K562 (cell line): ENCODE measurements around the gene SLC7A4. TPM values are rescaled to one million over a fixed set of nuclear protein-coding genes. Genes with fewer than 3 reads are reported as not detected.

Source experiments
- ATAC-seq: fragments of 200-7000 bp; cut with Tn5 transposase; 3 replicates; pipeline ENCODE4 v1.9.1; 2020; ENCODE audit warnings: moderate library complexity
- BruUV-seq: library from RNA; stranded (reverse); fragments of 400-500 nt; replicated peaks from 2 replicates; lab custom pipeline; 2021; lab: Mats Ljungman, UMichigan
- CTCF ChIA-PET: fragments of 300-600 bp; formaldehyde crosslinking; extraction: SDS; loops from one replicate; lab custom pipeline; 2021; ENCODE audit warnings: low intra/inter-chr PET ratio; lab: Yijun Ruan, JAX
- POLR2A ChIA-PET: fragments of 300-600, 350-650 bp; sonication (Branson Sonifier 250); formaldehyde crosslinking; extraction: SDS; loops from one replicate; lab custom pipeline; 2021; ENCODE audit warnings: antibody characterized with exemption, inconsistent platforms; lab: Yijun Ruan, JAX
- DNase-seq, 4 experiments: peaks; one replicate each; pipeline versions ENCODE4 v3.0.0 to v3.0.0-alpha.2; 2011 to 2018; ENCODE audit warnings: low spot score in 3 of 4, mixed read lengths in 3 of 4; ENCODE audit errors: extremely low read depth in 1 of 4
- FAIRE-seq: peaks from 2 replicates; lab custom pipeline; 2011; peaks lifted over from hg19 to GRCh38; lab: Jason Lieb, UNC
- H2AFZ ChIP-seq: 2 replicates; pipeline ENCODE4 v1.6.0; 2011; ENCODE audit warnings: low read depth, low read length, control low read depth, inconsistent platforms
- H3K27ac ChIP-seq: fragments of 200-600 bp; 3 replicates; pipeline ENCODE4 v1.8.0; 2011; ENCODE audit warnings: low read depth, mild to moderate bottlenecking, control low read depth, inconsistent platforms, low read length, moderate library complexity, mixed read lengths; ENCODE audit errors: extremely low read depth
- H3K27me3 ChIP-seq, 2 experiments: fragments of 300-600 bp in 1 of 2; 2 replicates in 1 of 2; 3 replicates in 1 of 2; pipeline versions ENCODE4 v1.6.0 to v1.8.0; 2011; ENCODE audit warnings: inconsistent platforms in 2 of 2, low read length in 2 of 2, mild to moderate bottlenecking in 1 of 2, mixed read lengths in 1 of 2, moderate library complexity in 1 of 2; ENCODE audit not compliant: control insufficient read depth in 2 of 2, insufficient read depth in 2 of 2
- H3K36me3 ChIP-seq: fragments of 300-600 bp; 3 replicates; pipeline ENCODE4 v1.8.0; 2011; ENCODE audit warnings: mild to moderate bottlenecking, low read length, inconsistent platforms; ENCODE audit not compliant: control insufficient read depth, insufficient read depth
- H3K4me1 ChIP-seq, 2 experiments: fragments of 200-600 bp in 1 of 2; replicated peaks in 1 of 2; 2 replicates in 1 of 2; 3 replicates in 1 of 2; pipeline versions ENCODE4 v1.5.1 to v1.8.0; 2011; ENCODE audit warnings: inconsistent platforms in 2 of 2, low read length in 2 of 2, mild to moderate bottlenecking in 1 of 2, mixed read lengths in 1 of 2, moderate library complexity in 1 of 2; ENCODE audit not compliant: control insufficient read depth in 2 of 2, insufficient read depth in 2 of 2
- H3K4me2 ChIP-seq: 2 replicates; pipeline ENCODE4 v1.6.1; 2011; ENCODE audit warnings: low read length, control low read depth, inconsistent platforms, mixed read lengths; ENCODE audit not compliant: insufficient read depth
- H3K4me3 ChIP-seq: fragments of 200-600 bp; sonication (generic), shearing (Covaris generic); 2 replicates; pipeline ENCODE4 v1.5.1; 2016; ENCODE audit warnings: control low read depth, inconsistent platforms
- H3K79me2 ChIP-seq: fragments of 200-600 bp; 3 replicates; pipeline ENCODE4 v1.8.0; 2011; ENCODE audit warnings: low read length, inconsistent platforms; ENCODE audit not compliant: control insufficient read depth, insufficient read depth
- H3K9ac ChIP-seq, 2 experiments: 2 replicates each; pipeline versions ENCODE4 v1.6.0 to v1.6.1; 2011; ENCODE audit warnings: low read depth in 2 of 2, low read length in 2 of 2, control low read depth in 1 of 2, inconsistent platforms in 1 of 2, mild to moderate bottlenecking in 1 of 2, mixed read lengths in 1 of 2; ENCODE audit not compliant: insufficient read depth in 1 of 2
- H3K9me1 ChIP-seq: one replicate; pipeline ENCODE4 v1.6.0; 2011; ENCODE audit warnings: inconsistent platforms, mild to moderate bottlenecking, low read length, moderate library complexity; ENCODE audit not compliant: control insufficient read depth, insufficient read depth
- H3K9me3 ChIP-seq: replicated peaks from 2 replicates; pipeline ENCODE4 v1.5.1; 2011; ENCODE audit warnings: low read depth, low read length, inconsistent platforms; ENCODE audit not compliant: control insufficient read depth, insufficient read depth
- H4K20me1 ChIP-seq: replicated peaks from 2 replicates; pipeline ENCODE4 v1.6.1; 2011; ENCODE audit warnings: low read length, inconsistent platforms, mixed read lengths; ENCODE audit not compliant: control insufficient read depth, insufficient read depth
- ATF3 ChIP-seq, 2 experiments: fragments of 450-650 bp in 1 of 2; sonication (generic) in 1 of 2; formaldehyde crosslinking in 1 of 2; IDR thresholded peaks in 1 of 2; conservative IDR thresholded peaks in 1 of 2; 2 replicates each; pipeline versions ENCODE4 v1.6.1 to v1.8.1; 2016 to 2023; ENCODE audit warnings: mild to moderate bottlenecking in 2 of 2, moderate library complexity in 2 of 2, inconsistent platforms in 1 of 2, missing genetic modification reagents in 1 of 2
- CREB5 ChIP-seq: fragments of 250-450 bp; sonication (Bioruptor Pico); IDR thresholded peaks from 2 replicates; pipeline ENCODE4 v1.5.0; 2020; ENCODE audit warnings: mild to moderate bottlenecking
- CTCFL ChIP-seq: IDR thresholded peaks from 2 replicates; pipeline ENCODE4 v1.6.1; 2011; ENCODE audit warnings: borderline replicate concordance, low read depth, mild to moderate bottlenecking, moderate library complexity, low read length; ENCODE audit not compliant: insufficient read depth, poor library complexity, severe bottlenecking
- IRF2 ChIP-seq: sonication (generic); formaldehyde crosslinking; IDR thresholded peaks from 2 replicates; pipeline ENCODE4 v1.8.1; 2022; ENCODE audit warnings: mild to moderate bottlenecking, missing genetic modification reagents
- PHF21A ChIP-seq: fragments of 450-650 bp; IDR thresholded peaks from 2 replicates; pipeline ENCODE4 v1.6.1; 2017; ENCODE audit warnings: low read depth, borderline replicate concordance
- ZNF407 ChIP-seq: fragments of 450-650 bp; IDR thresholded peaks from 2 replicates; pipeline ENCODE4 v1.6.1; 2016; ENCODE audit warnings: low read depth
- ZNF717 ChIP-seq: fragments of 250-450 bp; sonication (Bioruptor Pico); IDR thresholded peaks from 2 replicates; pipeline ENCODE4 v1.5.0; 2021
- WGBS: fragments of 100-300 bp; shearing (Covaris generic); methylation state at CpG from one replicate; pipeline ENCODE4 v1.1.6; 2016; ENCODE audit warnings: low coverage, mixed read lengths; ENCODE audit not compliant: insufficient coverage; ENCODE audit errors: missing lambda C conversion rate; 5-methylcytosine and 5-hydroxymethylcytosine counted together
- in situ Hi-C: fragments of 300-500 bp; cut with MboI; formaldehyde crosslinking; loops from 4 replicates; pipeline ENCODE4 v1.15.0; 2018; ENCODE audit warnings: inconsistent platforms, mixed read lengths
- intact Hi-C: fragments of 100-400 bp; cut with micrococcal nuclease; formaldehyde crosslinking; loops from 2 replicates; pipeline ENCODE4 v1.14.2; 2022
- polyA plus RNA-seq, 8 experiments: library from polyadenylated mRNA; depleted of rRNA in 4 of 8; stranded (reverse) in 5 of 8; unstranded in 3 of 8; fragments of >200 nt; fragmentation: Nextera tagmentation in 2 of 8; fragmentation: Illumina TruSeq in 1 of 8; extraction: Ambion mirVana in 2 of 8; extraction: Trizol in 1 of 8; gene quantifications; 2 replicates each; pipeline versions ENCODE4 v1.2.1 to v1.2.3, GENCODE V29; 2011 to 2014; ENCODE audit warnings: inconsistent platforms in 1 of 8, missing spikeins in 1 of 8
- total RNA-seq, 7 experiments: library from RNA; depleted of rRNA in 6 of 7; stranded (reverse); fragments of >200 nt in 6 of 7; fragmentation: Illumina TruSeq in 2 of 7; extraction: Trizol in 2 of 7; gene quantifications; 2 replicates each; pipeline versions ENCODE4 v1.2.1 to v1.2.3, GENCODE V29; 2011 to 2021; ENCODE audit warnings: low replicate concordance in 1 of 7

SLC7A4 gene
- total and polyA plus RNA-seq, 9 of the 15 experiments (the other 6 are each of a cell fraction or from before 2014, with no cell fraction given): not detected

- H4K20me1 ChIP-seq: peaks cover 42% of the 10 kb centered on the region
- H3K27me3 ChIP-seq: peaks cover 28 to 82% of the 10 kb centered on the region in 2 experiments; a peak in 4 of 5 replicates
- H3K4me2 ChIP-seq: no peak overlapping the region
- peaks cover 15% of the 10 kb centered on the region for H3K9me1 ChIP-seq
- no peak overlapping the region for H3K27ac ChIP-seq
- peaks cover 26 to 40% of the 10 kb centered on the region in 2 experiments for H3K4me1 ChIP-seq
- intact Hi-C loops: no loop called here
- BruUV-seq: no TSS peak
- POLR2A ChIA-PET: interaction anchor here (0.7 to 6.1 kb wide), 9 partner anchors 7 to 404 kb away, joined by 3 to 54 read pairs (median 4); partner anchors contain the start of gene LRRC74B
- no peak overlapping the region for H2AFZ ChIP-seq
- no peaks in the 10 kb centered on the region for H3K79me2 ChIP-seq
- peak in 1 of 4 experiments; percentile 55 for DNase-seq
- CTCF ChIA-PET: no interaction called here
- peak overlapping the region in 1 of 2 experiments; percentile 11; a peak in 2 of 4 replicates for H3K9ac ChIP-seq
- no peak overlapping the region for H3K4me3 ChIP-seq
- in situ Hi-C loops: no loop called here
- no peak for ATAC-seq
- 9% methylated on average over 8 of the region's 8 CpGs for WGBS
- no peaks in the 10 kb centered on the region for H3K9me3 ChIP-seq
- FAIRE-seq: no peak
- H3K36me3 ChIP-seq: no peaks in the 10 kb centered on the region
- TF ChIP-seq ZNF717 (CRISPR knock-in tag) (no peak), ATF3 (IDR thresholded peaks at IDR 0.05) (no peak), ATF3 (CRISPR knock-in tag; conservative IDR thresholded peaks at IDR 0.05) (no peak), IRF2 (CRISPR knock-in tag) (no peak), PHF21A (no peak), CREB5 (CRISPR knock-in tag) (peak; percentile 53; the same call in 1 of the 2 replicates), CTCFL (no peak), ZNF407 (no peak)
Measured at GRCh38 chr22:21052715-21053459, 20.5 kb upstream of the SLC7A4 start.
